ENCODE measurements around the gene GSDME. TPM values are rescaled to one million over a fixed set of nuclear protein-coding genes. Genes with fewer than 3 reads are reported as not detected.

GSDME gene
- total RNA-seq, 1 donor from 2014 or later: 23.6 TPM

DNA sequence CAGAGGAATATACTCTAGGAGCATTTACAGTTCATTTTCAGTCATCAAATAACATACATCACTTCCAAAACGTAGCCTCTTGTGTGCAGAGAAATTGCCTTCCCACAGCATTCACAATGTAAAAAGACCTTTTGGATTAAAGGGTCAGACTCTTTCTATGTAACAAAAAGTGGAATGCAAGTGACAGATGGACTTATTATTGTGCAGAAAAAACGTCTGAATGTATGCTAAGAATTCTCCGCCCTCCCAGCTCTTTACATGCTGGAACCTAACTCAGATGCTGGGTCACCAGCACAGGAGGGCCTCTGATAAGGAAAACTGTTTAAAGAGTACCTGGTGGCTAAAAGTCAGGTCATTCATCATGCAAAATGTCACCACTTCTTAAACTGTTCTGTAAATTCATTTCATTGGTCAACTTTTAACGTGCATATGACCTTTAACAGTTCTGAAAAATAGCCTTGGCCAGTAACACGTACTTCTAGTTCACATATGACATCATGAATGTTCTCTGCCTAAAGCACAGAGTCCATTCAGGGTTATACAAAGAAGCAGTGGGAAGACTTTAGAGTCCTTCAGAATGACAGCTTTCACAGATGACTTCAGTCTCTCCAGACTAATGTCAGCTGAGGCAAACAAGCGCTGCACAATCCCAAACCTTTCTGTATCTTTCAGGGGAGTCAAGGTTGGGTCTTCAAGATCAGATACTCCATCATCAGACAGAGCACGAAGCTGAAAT is 58.6 kb downstream of the GSDME start:
- Mint-ChIP-seq H3K27me3 (ENCODE audit: low read depth) (no peaks in the 10 kb centered on the region), H3K4me3 (ENCODE audit: unreplicated experiment) (no peak overlapping the region), H3K9me3 (ENCODE audit: low read depth) (peaks cover 3% of the 10 kb centered on the region), H3K4me1 (ENCODE audit: low read depth) (peaks cover 51% of the 10 kb centered on the region), H3K27ac (ENCODE audit: unreplicated experiment) (no peak overlapping the region), H3K36me3 (ENCODE audit: low read depth) (peaks cover 9% of the 10 kb centered on the region)
- TF ChIP-seq CTCF (IDR thresholded peaks at IDR 0.05): no peak
- no peak for DNase-seq (ENCODE audit: low spot score)

- no peak for TF ChIP-seq CTCF (IDR thresholded peaks at IDR 0.05)
- H3K27ac Mint-ChIP-seq (ENCODE audit: unreplicated experiment): no peak overlapping the region
- no peaks in the 10 kb centered on the region for H3K27me3 Mint-ChIP-seq (ENCODE audit: low read depth)
- peaks cover 9% of the 10 kb centered on the region for H3K36me3 Mint-ChIP-seq (ENCODE audit: low read depth)
- peaks cover 3% of the 10 kb centered on the region for H3K9me3 Mint-ChIP-seq (ENCODE audit: low read depth)
- no peak overlapping the region for H3K4me3 Mint-ChIP-seq (ENCODE audit: unreplicated experiment)
- peaks cover 38% of the 10 kb centered on the region for H3K4me1 Mint-ChIP-seq (ENCODE audit: low read depth)
- DNase-seq (ENCODE audit: low spot score): no peak
Measured at GRCh38 chr7:24697416-24697815, 59.8 kb downstream of the GSDME start.

DNA sequence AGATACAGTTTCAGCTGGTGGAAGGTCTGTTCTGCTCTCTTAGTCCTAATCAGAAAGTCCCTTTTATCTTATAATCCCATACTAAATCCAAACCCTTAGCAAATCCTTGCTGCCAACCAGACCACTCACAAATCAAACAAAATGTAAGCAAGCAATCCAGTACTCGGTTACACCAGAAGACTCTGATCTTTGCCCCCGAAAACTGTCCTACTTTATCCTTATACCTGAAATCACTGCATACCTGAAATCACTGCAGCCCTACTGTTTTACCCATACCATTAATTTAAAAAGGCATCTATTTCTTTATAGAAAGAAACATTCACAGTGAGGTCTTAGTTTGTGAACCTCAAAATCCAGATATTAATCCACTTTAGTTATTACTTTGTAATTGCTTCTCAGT is 64.7 kb downstream of the GSDME start:
- no peak for DNase-seq (ENCODE audit: low spot score)
- Mint-ChIP-seq H3K27ac (ENCODE audit: unreplicated experiment) (no peak overlapping the region), H3K27me3 (ENCODE audit: low read depth) (no peaks in the 10 kb centered on the region), H3K4me1 (ENCODE audit: low read depth) (no peaks in the 10 kb centered on the region), H3K4me3 (ENCODE audit: unreplicated experiment) (no peak overlapping the region), H3K36me3 (ENCODE audit: low read depth) (peaks cover 6% of the 10 kb centered on the region), H3K9me3 (ENCODE audit: low read depth) (peaks cover 3% of the 10 kb centered on the region)
- TF ChIP-seq CTCF (IDR thresholded peaks at IDR 0.05): no peak

GRCh38 chr7:24690251-24690650 is 67.0 kb downstream of the GSDME start:
- no peak for TF ChIP-seq CTCF (IDR thresholded peaks at IDR 0.05)
- Mint-ChIP-seq H3K27ac (ENCODE audit: unreplicated experiment) (no peak overlapping the region), H3K4me1 (ENCODE audit: low read depth) (no peaks in the 10 kb centered on the region), H3K36me3 (ENCODE audit: low read depth) (peaks cover 2% of the 10 kb centered on the region), H3K4me3 (ENCODE audit: unreplicated experiment) (no peak overlapping the region), H3K27me3 (ENCODE audit: low read depth) (no peaks in the 10 kb centered on the region), H3K9me3 (ENCODE audit: low read depth) (peaks cover 3% of the 10 kb centered on the region)
- no peak for DNase-seq (ENCODE audit: low spot score)

- no peak for TF ChIP-seq CTCF (IDR thresholded peaks at IDR 0.05)
- no peak overlapping the region for H3K27ac Mint-ChIP-seq (ENCODE audit: unreplicated experiment)
- H3K27me3 Mint-ChIP-seq (ENCODE audit: low read depth): no peaks in the 10 kb centered on the region
- H3K36me3 Mint-ChIP-seq (ENCODE audit: low read depth): peaks cover 1% of the 10 kb centered on the region
- H3K4me3 Mint-ChIP-seq (ENCODE audit: unreplicated experiment): no peak overlapping the region
- H3K4me1 Mint-ChIP-seq (ENCODE audit: low read depth): no peaks in the 10 kb centered on the region
- no peak for DNase-seq (ENCODE audit: low spot score)
- no peaks in the 10 kb centered on the region for H3K9me3 Mint-ChIP-seq (ENCODE audit: low read depth)
Measured at GRCh38 chr7:24685708-24686107, 71.6 kb downstream of the GSDME start.
